Smooth muscle cell (in vitro differentiated cells): ENCODE measurements around the gene JAZF1. TPM values are rescaled to one million over a fixed set of nuclear protein-coding genes. Genes with fewer than 3 reads are reported as not detected.

ENCODE experiments used
- DNase-seq: peaks from one replicate; lab custom pipeline; 2025; ENCODE audit not compliant: unreplicated experiment; lab: John Stamatoyannopoulos, UW
- H2AFZ ChIP-seq: fragments of 200-600 bp; sonication (generic); 2 replicates; pipeline ENCODE4 v1.6.0; 2016; ENCODE audit warnings: antibody characterized with exemption, low read depth, mild to moderate bottlenecking
- H3F3A ChIP-seq: fragments of 200-600 bp; sonication (generic); 2 replicates; pipeline ENCODE4 v1.6.0; 2017; ENCODE audit warnings: antibody characterized with exemption, low read depth
- H3K27ac ChIP-seq: fragments of 200-600 bp; sonication (generic); 2 replicates; pipeline ENCODE4 v1.5.1; 2016; ENCODE audit warnings: low read depth, mild to moderate bottlenecking
- H3K27me3 ChIP-seq: fragments of 200-600 bp; sonication (generic); 2 replicates; pipeline ENCODE4 v1.6.1; 2016; ENCODE audit warnings: low read depth, mild to moderate bottlenecking
- H3K36me3 ChIP-seq: fragments of 200-600 bp; sonication (generic); 2 replicates; pipeline ENCODE4 v1.5.1; 2016; ENCODE audit warnings: low read depth
- H3K4me1 ChIP-seq: fragments of 200-600 bp; sonication (generic); 2 replicates; pipeline ENCODE4 v1.5.1; 2016; ENCODE audit warnings: low read depth
- H3K4me2 ChIP-seq: fragments of 200-600 bp; sonication (generic); 2 replicates; pipeline ENCODE4 v1.6.0; 2016; ENCODE audit warnings: mild to moderate bottlenecking
- H3K4me3 ChIP-seq: fragments of 200-600 bp; sonication (generic); 2 replicates; pipeline ENCODE4 v1.5.1; 2016; ENCODE audit warnings: mild to moderate bottlenecking
- H3K79me2 ChIP-seq: fragments of 200-600 bp; sonication (generic); 2 replicates; pipeline ENCODE4 v1.6.0; 2016; ENCODE audit warnings: low read depth, mild to moderate bottlenecking
- H3K9ac ChIP-seq: fragments of 200-600 bp; sonication (generic); 2 replicates; pipeline ENCODE4 v1.6.0; 2016; ENCODE audit warnings: low read depth
- H3K9me3 ChIP-seq: fragments of 200-600 bp; sonication (generic); replicated peaks from 2 replicates; pipeline ENCODE4 v1.5.1; 2016; ENCODE audit warnings: low read depth
- H4K20me1 ChIP-seq: fragments of 200-600 bp; sonication (generic); 2 replicates; pipeline ENCODE4 v1.6.0; 2016; ENCODE audit warnings: low read depth
- WGBS: methylation state at CpG from one replicate; pipeline ENCODE4 v1.1.7; 2016; ENCODE audit warnings: low lambda C conversion rate; 5-methylcytosine and 5-hydroxymethylcytosine counted together
- polyA plus RNA-seq: library from polyadenylated mRNA; unstranded; fragments of >200 nt; fragmentation: Nextera tagmentation; extraction: Ambion mirVana; gene quantifications from 2 replicates; pipeline ENCODE4 v1.2.1, GENCODE V29; 2016
- total RNA-seq: library from RNA; depleted of rRNA; stranded (reverse); fragments of >200 nt; gene quantifications from 2 replicates; pipeline ENCODE4 v1.2.3, GENCODE V29; 2014
- TF ChIP-seq, protein P1 (sequence below): fragments of 200-600 bp; sonication (generic); IDR thresholded peaks from 2 replicates; pipeline ENCODE4 v1.5.1; 2017; ENCODE audit warnings: borderline replicate concordance, mild to moderate bottlenecking, antibody characterized with exemption; ENCODE audit not compliant: insufficient read depth, poor library complexity, severe bottlenecking

Gene JAZF1
- total and polyA plus RNA-seq, 2 experiments from 2014 or later: 17.4 to 18.0 TPM

DNA sequence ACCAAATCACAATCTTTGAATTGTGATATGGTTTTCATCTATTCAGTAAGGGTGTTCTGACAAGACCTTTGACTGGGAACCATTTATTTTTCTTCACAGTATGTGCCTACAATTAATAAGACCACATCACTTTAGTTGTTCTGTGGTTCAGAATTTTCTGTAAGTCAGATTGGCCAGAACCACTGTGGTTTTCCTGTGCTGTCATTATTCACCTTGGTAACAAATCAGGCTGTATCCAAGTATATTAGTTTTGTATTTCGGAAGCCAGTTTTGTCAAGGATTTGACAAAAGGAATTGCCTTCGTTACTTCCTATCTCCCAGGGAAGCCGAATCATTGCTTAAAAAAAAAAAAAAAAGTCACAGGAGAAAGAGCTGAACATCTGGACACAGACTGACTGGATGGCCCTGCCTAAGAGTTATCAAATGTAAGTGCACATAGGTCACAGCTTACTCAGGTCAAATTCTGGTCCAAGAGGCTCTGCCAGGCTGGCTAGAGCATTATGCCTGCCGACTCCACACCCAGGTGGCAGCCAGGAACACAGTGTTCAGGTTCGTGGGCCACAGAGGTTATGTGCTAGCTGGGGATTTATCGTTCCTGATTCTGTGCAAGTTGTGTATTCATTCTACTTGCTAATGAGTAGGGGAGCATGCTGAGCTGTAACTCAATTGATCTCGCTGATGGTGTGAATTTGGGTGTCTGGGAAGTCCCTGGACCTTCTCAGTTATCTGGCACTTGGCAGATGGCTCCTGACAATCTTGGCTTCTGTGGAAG is 175.3 kb downstream of the JAZF1 start:
- H3K9ac ChIP-seq: peak overlapping the region; percentile 25
- H3F3A ChIP-seq: peaks cover 28% of the 10 kb centered on the region
- H3K4me2 ChIP-seq: peak overlapping the region; percentile 58
- TF ChIP-seq, protein P1, sequence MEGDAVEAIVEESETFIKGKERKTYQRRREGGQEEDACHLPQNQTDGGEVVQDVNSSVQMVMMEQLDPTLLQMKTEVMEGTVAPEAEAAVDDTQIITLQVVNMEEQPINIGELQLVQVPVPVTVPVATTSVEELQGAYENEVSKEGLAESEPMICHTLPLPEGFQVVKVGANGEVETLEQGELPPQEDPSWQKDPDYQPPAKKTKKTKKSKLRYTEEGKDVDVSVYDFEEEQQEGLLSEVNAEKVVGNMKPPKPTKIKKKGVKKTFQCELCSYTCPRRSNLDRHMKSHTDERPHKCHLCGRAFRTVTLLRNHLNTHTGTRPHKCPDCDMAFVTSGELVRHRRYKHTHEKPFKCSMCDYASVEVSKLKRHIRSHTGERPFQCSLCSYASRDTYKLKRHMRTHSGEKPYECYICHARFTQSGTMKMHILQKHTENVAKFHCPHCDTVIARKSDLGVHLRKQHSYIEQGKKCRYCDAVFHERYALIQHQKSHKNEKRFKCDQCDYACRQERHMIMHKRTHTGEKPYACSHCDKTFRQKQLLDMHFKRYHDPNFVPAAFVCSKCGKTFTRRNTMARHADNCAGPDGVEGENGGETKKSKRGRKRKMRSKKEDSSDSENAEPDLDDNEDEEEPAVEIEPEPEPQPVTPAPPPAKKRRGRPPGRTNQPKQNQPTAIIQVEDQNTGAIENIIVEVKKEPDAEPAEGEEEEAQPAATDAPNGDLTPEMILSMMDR: no peak
- H3K27me3 ChIP-seq: no peaks in the 10 kb centered on the region
- no peak overlapping the region for H3K4me3 ChIP-seq
- H3K79me2 ChIP-seq: peaks cover 17% of the 10 kb centered on the region
- H3K36me3 ChIP-seq: no peaks in the 10 kb centered on the region
- no peak for DNase-seq
- H3K9me3 ChIP-seq: no peaks in the 10 kb centered on the region
- WGBS: 29% methylated on average over 7 of the region's 7 CpGs
- peak overlapping the region; percentile 80 for H3K27ac ChIP-seq
- peaks cover 3% of the 10 kb centered on the region for H4K20me1 ChIP-seq
- no peak overlapping the region for H2AFZ ChIP-seq
- peaks cover 6% of the 10 kb centered on the region for H3K4me1 ChIP-seq

DNA sequence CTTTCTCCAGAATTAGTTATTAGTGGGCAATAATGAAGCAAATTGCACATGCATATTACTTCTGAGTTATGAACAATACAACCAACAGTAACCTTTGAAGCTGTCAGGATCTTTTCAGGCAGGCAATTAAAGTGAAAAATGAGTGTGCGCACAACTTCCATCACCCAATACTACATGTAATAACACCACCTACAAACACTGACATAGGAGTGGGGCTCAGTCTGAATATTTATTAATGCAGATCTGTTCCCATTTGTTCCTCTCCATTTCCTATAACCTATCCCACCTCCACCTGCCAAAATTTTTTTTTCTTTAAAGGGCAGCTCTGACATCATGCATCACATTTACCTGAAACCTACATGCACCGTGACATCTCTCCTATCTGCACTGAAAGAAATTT is 177.2 kb downstream of the JAZF1 start:
- Histone ChIP-seq H3F3A (peaks cover 20% of the 10 kb centered on the region), H2AFZ (no peak overlapping the region), H3K36me3 (no peaks in the 10 kb centered on the region), H3K4me1 (peaks cover 6% of the 10 kb centered on the region), H3K4me3 (no peak overlapping the region), H3K27ac (peak overlapping the region; percentile 5), H3K9me3 (no peaks in the 10 kb centered on the region), H3K9ac (no peak overlapping the region), H3K79me2 (peaks cover 17% of the 10 kb centered on the region), H3K4me2 (no peak overlapping the region), H4K20me1 (peaks cover 3% of the 10 kb centered on the region), H3K27me3 (no peaks in the 10 kb centered on the region)
- DNase-seq: no peak
- TF ChIP-seq, protein P1: no peak
- WGBS: 99% methylated on average over 2 of the region's 2 CpGs

DNA sequence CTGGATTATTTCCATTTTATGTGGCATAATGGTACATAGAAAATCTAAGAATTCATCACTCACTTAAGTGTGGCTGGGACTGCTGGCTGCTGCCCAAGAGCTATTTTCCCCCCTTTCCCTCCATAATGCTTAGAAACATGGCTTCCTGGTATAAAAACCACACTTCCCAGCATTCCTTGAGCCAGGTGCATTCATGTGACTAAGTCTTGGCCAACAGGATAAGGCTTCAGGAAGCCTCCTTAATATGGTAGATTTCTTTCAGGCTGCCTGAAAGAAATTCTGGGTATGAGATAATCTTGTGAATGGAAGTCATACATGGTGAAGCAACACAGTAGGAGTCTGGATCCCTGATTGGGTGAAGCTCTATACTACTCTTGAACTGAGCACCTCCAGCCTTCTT is 178.0 kb downstream of the JAZF1 start:
- Histone ChIP-seq H3K27me3 (no peaks in the 10 kb centered on the region), H3K4me1 (peaks cover 6% of the 10 kb centered on the region), H2AFZ (no peak overlapping the region), H3K4me2 (peak overlapping the region; percentile 30), H3K36me3 (no peaks in the 10 kb centered on the region), H3K4me3 (no peak overlapping the region), H3K79me2 (peaks cover 16% of the 10 kb centered on the region), H3K9ac (no peak overlapping the region), H3K9me3 (no peaks in the 10 kb centered on the region), H4K20me1 (no peaks in the 10 kb centered on the region), H3K27ac (peak overlapping the region; percentile 21), H3F3A (peaks cover 17% of the 10 kb centered on the region)
- no peak for DNase-seq
- TF ChIP-seq, protein P1: no peak

DNA sequence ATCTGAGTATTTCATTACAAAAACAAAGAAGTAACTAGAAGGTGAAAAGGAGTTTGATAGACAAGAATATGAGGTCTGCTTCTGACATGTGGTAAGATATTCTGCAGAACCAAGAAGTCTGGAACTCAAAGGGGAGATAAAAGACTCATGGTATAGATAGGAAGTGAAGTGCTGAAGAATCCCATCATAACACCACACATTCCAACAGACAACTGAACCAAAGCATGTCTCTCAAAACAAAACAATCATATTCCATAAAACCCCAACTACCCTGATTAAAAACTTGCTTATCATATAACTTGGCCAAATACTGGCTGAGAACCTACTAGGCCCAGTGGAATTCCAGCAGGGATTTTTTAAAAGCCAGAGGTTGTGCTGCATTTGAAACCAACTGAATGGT is 178.7 kb downstream of the JAZF1 start:
- Histone ChIP-seq H3K4me3 (no peak overlapping the region), H4K20me1 (no peaks in the 10 kb centered on the region), H3K4me1 (peaks cover 6% of the 10 kb centered on the region), H3K79me2 (peaks cover 17% of the 10 kb centered on the region), H3K27ac (peak overlapping the region; percentile 21), H3K36me3 (no peaks in the 10 kb centered on the region), H3K4me2 (peak overlapping the region; percentile 30), H3F3A (peaks cover 17% of the 10 kb centered on the region), H3K9me3 (no peaks in the 10 kb centered on the region), H3K9ac (no peak overlapping the region), H2AFZ (no peak overlapping the region), H3K27me3 (no peaks in the 10 kb centered on the region)
- DNase-seq: no peak
- TF ChIP-seq, protein P1: no peak
